Measurements from ENCODE around the gene FBXO46. TPM values are rescaled to one million over a fixed set of nuclear protein-coding genes. Genes with fewer than 3 reads are reported as not detected.

FBXO46 gene
- total and polyA plus RNA-seq, 2 of the 13 experiments (the other 11 are each of a cell fraction or from before 2014, with no cell fraction given) = 6.2 to 6.4 TPM

- in situ Hi-C loops (cut with HindIII; ENCODE audit: extremely low pct_ligation_motif_present, low pct_unique_long_range_greater_than_20kb) (no loop called here), intact Hi-C loops (cut with micrococcal nuclease; ENCODE audit: unreplicated experiment) (loop anchor here (1.0 to 2.0 kb wide), 3 partner anchors 14 to 107 kb away; partner anchors contain the start of genes OPA3 and SIX5)
- H3K79me2 ChIP-seq (ENCODE audit: insufficient read depth, low read length) = peaks cover 21% of the 10 kb centered on the region
- peak; percentile 75 for ATAC-seq
- H3K9me3 ChIP-seq (ENCODE audit: low read length) = no peaks in the 10 kb centered on the region
- peak within 1 kb of the TSS; percentile 90 for H3K27ac ChIP-seq (ENCODE audit: extremely low read length, insufficient read depth, low read length)
- 1% methylated on average over 36 of the region's 36 CpGs for WGBS (ENCODE audit: low lambda C conversion rate)
- peak within 1 kb of the TSS; percentile 91 for H3K4me2 ChIP-seq (ENCODE audit: low read depth, low read length)
- FAIRE-seq = no peak
- BruUV-seq (replicated peaks) = TSS peak; percentile 93
- H3K36me3 ChIP-seq (replicated peaks in 1 of 2; ENCODE audit: control insufficient read depth in 1 of 2, insufficient read depth in 2 of 2, low read length in 2 of 2) = peaks cover 10 to 28% of the 10 kb centered on the region in 2 experiments
- DNase-seq (ENCODE audit: low spot score) = peak; percentile 91
- ChIA-PET CTCF (ENCODE audit: low intra/inter-chr PET ratio, low total read pairs) (interaction anchor here (0.5 kb wide), 1 partner anchor 9 kb away, joined by 4 read pairs; no protein-coding TSS in a partner anchor), POLR2A (interaction anchor here (0.6 to 4.0 kb wide), 22 partner anchors 9 to 267 kb away, joined by 3 to 47 read pairs (median 5); partner anchors contain the start of genes FBXO46, GIPR, OPA3 and SIX5)
- peak within 1 kb of the TSS; percentile 77 for H2AFZ ChIP-seq (ENCODE audit: low read length)
- H3K27me3 ChIP-seq (ENCODE audit: control insufficient read depth in 1 of 2, insufficient read depth in 2 of 2, low read length in 2 of 2) = no peaks in the 10 kb centered on the region; a peak in 1 of 5 replicates
- peaks cover 17% of the 10 kb centered on the region for H3K4me1 ChIP-seq (ENCODE audit: insufficient read depth, low read length)
- H3K4me3 ChIP-seq (replicated peaks in 1 of 3; ENCODE audit: insufficient read depth in 1 of 3, low read depth in 2 of 3, low read length in 3 of 3) = peak within 1 kb of the TSS; percentile 92 to 95 (median 94)
- no peaks in the 10 kb centered on the region; the same call in 1 of the 2 replicates for H4K20me1 ChIP-seq (ENCODE audit: insufficient read depth, low read length)
- peak within 1 kb of the TSS; percentile 95 for H3K9ac ChIP-seq (ENCODE audit: insufficient read depth, low read depth, low read length)
- TF ChIP-seq EZH2 (conservative IDR thresholded peaks at IDR 0.05; ENCODE audit: low read depth, low read length) = no peak
- 0 out of 2 replicates have a peak, but pooled peaks have one; percentile 25 for TF ChIP-seq RARG (CRISPR knock-in tag; IDR thresholded peaks at IDR 0.05; ENCODE audit: low read depth)
- TF ChIP-seq KLF6 (CRISPR knock-in tag; IDR thresholded peaks at IDR 0.05) = no peak
- no peak for TF ChIP-seq DMTF1 (CRISPR knock-in tag; IDR thresholded peaks at IDR 0.05)
- peak; percentile 61; the same call in 1 of the 2 replicates for TF ChIP-seq ZNF569 (CRISPR knock-in tag; IDR thresholded peaks at IDR 0.05; ENCODE audit: borderline replicate concordance)
- TF ChIP-seq ZNF629 (CRISPR knock-in tag; conservative IDR thresholded peaks at IDR 0.05) = no peak
- TF ChIP-seq RFX1 (IDR thresholded peaks at IDR 0.05) = peak; percentile 72; the same call in 1 of the 2 replicates
- TF ChIP-seq NFRKB (IDR thresholded peaks at IDR 0.05) = no peak
- TF ChIP-seq GTF3A (CRISPR knock-in tag; conservative IDR thresholded peaks at IDR 0.05) = no peak
- TF ChIP-seq, protein P1, sequence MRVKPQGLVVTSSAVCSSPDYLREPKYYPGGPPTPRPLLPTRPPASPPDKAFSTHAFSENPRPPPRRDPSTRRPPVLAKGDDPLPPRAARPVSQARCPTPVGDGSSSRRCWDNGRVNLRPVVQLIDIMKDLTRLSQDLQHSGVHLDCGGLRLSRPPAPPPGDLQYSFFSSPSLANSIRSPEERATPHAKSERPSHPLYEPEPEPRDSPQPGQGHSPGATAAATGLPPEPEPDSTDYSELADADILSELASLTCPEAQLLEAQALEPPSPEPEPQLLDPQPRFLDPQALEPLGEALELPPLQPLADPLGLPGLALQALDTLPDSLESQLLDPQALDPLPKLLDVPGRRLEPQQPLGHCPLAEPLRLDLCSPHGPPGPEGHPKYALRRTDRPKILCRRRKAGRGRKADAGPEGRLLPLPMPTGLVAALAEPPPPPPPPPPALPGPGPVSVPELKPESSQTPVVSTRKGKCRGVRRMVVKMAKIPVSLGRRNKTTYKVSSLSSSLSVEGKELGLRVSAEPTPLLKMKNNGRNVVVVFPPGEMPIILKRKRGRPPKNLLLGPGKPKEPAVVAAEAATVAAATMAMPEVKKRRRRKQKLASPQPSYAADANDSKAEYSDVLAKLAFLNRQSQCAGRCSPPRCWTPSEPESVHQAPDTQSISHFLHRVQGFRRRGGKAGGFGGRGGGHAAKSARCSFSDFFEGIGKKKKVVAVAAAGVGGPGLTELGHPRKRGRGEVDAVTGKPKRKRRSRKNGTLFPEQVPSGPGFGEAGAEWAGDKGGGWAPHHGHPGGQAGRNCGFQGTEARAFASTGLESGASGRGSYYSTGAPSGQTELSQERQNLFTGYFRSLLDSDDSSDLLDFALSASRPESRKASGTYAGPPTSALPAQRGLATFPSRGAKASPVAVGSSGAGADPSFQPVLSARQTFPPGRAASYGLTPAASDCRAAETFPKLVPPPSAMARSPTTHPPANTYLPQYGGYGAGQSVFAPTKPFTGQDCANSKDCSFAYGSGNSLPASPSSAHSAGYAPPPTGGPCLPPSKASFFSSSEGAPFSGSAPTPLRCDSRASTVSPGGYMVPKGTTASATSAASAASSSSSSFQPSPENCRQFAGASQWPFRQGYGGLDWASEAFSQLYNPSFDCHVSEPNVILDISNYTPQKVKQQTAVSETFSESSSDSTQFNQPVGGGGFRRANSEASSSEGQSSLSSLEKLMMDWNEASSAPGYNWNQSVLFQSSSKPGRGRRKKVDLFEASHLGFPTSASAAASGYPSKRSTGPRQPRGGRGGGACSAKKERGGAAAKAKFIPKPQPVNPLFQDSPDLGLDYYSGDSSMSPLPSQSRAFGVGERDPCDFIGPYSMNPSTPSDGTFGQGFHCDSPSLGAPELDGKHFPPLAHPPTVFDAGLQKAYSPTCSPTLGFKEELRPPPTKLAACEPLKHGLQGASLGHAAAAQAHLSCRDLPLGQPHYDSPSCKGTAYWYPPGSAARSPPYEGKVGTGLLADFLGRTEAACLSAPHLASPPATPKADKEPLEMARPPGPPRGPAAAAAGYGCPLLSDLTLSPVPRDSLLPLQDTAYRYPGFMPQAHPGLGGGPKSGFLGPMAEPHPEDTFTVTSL (CRISPR knock-in tag; IDR thresholded peaks at IDR 0.05; ENCODE audit: borderline replicate concordance) = no peak
- no peak for TF ChIP-seq JARID2 (CRISPR knock-in tag; IDR thresholded peaks at IDR 0.05; ENCODE audit: insufficient replicate concordance)
- TF ChIP-seq NFYB (CRISPR knock-in tag; IDR thresholded peaks at IDR 0.05) = no peak
- TF ChIP-seq, protein P2, sequence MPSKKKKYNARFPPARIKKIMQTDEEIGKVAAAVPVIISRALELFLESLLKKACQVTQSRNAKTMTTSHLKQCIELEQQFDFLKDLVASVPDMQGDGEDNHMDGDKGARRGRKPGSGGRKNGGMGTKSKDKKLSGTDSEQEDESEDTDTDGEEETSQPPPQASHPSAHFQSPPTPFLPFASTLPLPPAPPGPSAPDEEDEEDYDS (CRISPR knock-in tag; IDR thresholded peaks at IDR 0.05) = no peak
- TF ChIP-seq KDM5B (CRISPR knock-in tag; IDR thresholded peaks at IDR 0.05; ENCODE audit: borderline replicate concordance) = no peak
- TF ChIP-seq ZNF550 (CRISPR knock-in tag; IDR thresholded peaks at IDR 0.05; ENCODE audit: borderline replicate concordance) = no peak
Observed at GRCh38 chr19:45691516-45692186, 39.0 kb downstream of the FBXO46 start, which contains the start of gene SNRPD2. Gene SNRPD2 (minus strand): TSS chr19:45691953. CDS start chr19:45691888, 65 bp downstream.
